GM23338 (cell line): Measurements from ENCODE around the gene CENPP. TPM values are rescaled to one million over a fixed set of nuclear protein-coding genes. Genes with fewer than 3 reads are reported as not detected.

ENCODE experiments used
- ATAC-seq: fragments of 200-7000 bp; cut with Tn5 transposase; 3 replicates; pipeline ENCODE4 v1.9.1; 2020
- DNase-seq: peaks from one replicate; pipeline ENCODE4 v3.0.0-alpha.2; 2015; ENCODE audit warnings: low spot score
- H2AFZ ChIP-seq: fragments of 200-600 bp; sonication (generic); 2 replicates; pipeline ENCODE4 v1.8.0; 2016; ENCODE audit warnings: antibody characterized with exemption, mild to moderate bottlenecking, moderate library complexity
- H3F3A ChIP-seq: fragments of 200-600 bp; sonication (generic); replicated peaks from 2 replicates; pipeline ENCODE4 v1.8.0; 2017; ENCODE audit warnings: antibody characterized with exemption, mixed run types, low read depth
- H3K27ac ChIP-seq: fragments of 200-600 bp; sonication (generic); 2 replicates; pipeline ENCODE4 v1.6.1; 2016; ENCODE audit warnings: low read depth
- H3K27me3 ChIP-seq: fragments of 200-600 bp; sonication (generic); 2 replicates; pipeline ENCODE4 v1.8.0; 2016; ENCODE audit warnings: mild to moderate bottlenecking, mixed run types, moderate library complexity; ENCODE audit not compliant: insufficient read depth
- H3K36me3 ChIP-seq: fragments of 200-600 bp; sonication (generic); 2 replicates; pipeline ENCODE4 v1.8.0; 2016; ENCODE audit warnings: mild to moderate bottlenecking; ENCODE audit not compliant: insufficient read depth
- H3K4me1 ChIP-seq: fragments of 200-600 bp; sonication (generic); 2 replicates; pipeline ENCODE4 v1.8.0; 2016; ENCODE audit warnings: mild to moderate bottlenecking, moderate library complexity; ENCODE audit not compliant: insufficient read depth
- H3K4me2 ChIP-seq: fragments of 200-600 bp; sonication (generic); 2 replicates; pipeline ENCODE4 v1.7.1; 2017; ENCODE audit warnings: mixed run types
- H3K4me3 ChIP-seq: fragments of 200-600 bp; sonication (generic); 2 replicates; pipeline ENCODE4 v1.6.1; 2016; ENCODE audit warnings: mixed run types
- H3K79me2 ChIP-seq: fragments of 200-600 bp; sonication (generic); replicated peaks from 2 replicates; pipeline ENCODE4 v1.8.0; 2017; ENCODE audit warnings: mild to moderate bottlenecking; ENCODE audit not compliant: insufficient read depth
- H3K9me2 ChIP-seq: fragments of 200-600 bp; sonication (generic); 2 replicates; pipeline ENCODE4 v1.8.0; 2017; ENCODE audit not compliant: insufficient read depth
- H4K20me1 ChIP-seq: fragments of 200-600 bp; sonication (generic); replicated peaks from 2 replicates; pipeline ENCODE4 v1.8.0; 2017; ENCODE audit warnings: mild to moderate bottlenecking; ENCODE audit not compliant: insufficient read depth
- H3K27ac Mint-ChIP-seq: 2 replicates; pipeline ENCODE4 v1.8.0; 2020; ENCODE audit warnings: inconsistent platforms, mild to moderate bottlenecking, moderate library complexity, mixed read lengths
- H3K27me3 Mint-ChIP-seq: 3 replicates; pipeline ENCODE4 v1.8.0; 2022; ENCODE audit warnings: low read depth, mild to moderate bottlenecking, moderate library complexity, mixed read lengths, inconsistent platforms; ENCODE audit not compliant: insufficient read depth, poor library complexity
- H3K36me3 Mint-ChIP-seq: 3 replicates; pipeline ENCODE4 v1.8.0; 2021; ENCODE audit warnings: low read depth, mild to moderate bottlenecking, inconsistent platforms, moderate library complexity, mixed read lengths
- H3K4me1 Mint-ChIP-seq: 3 replicates; pipeline ENCODE4 v1.8.0; 2020; ENCODE audit warnings: mild to moderate bottlenecking, inconsistent platforms, mixed read lengths
- H3K4me3 Mint-ChIP-seq: 3 replicates; pipeline ENCODE4 v1.8.0; 2021; ENCODE audit warnings: moderate library complexity, mild to moderate bottlenecking, inconsistent platforms, mixed read lengths
- H3K9me3 Mint-ChIP-seq: 3 replicates; pipeline ENCODE4 v1.8.0; 2020; ENCODE audit warnings: moderate library complexity, mild to moderate bottlenecking, inconsistent platforms, mixed read lengths
- CREB1 ChIP-seq: fragments of 250-450 bp; sonication (Bioruptor Pico); IDR thresholded peaks from 2 replicates; pipeline ENCODE4 v1.5.0; 2020; ENCODE audit warnings: low read depth, mild to moderate bottlenecking, moderate library complexity
- CTCF ChIP-seq, 2 experiments: fragments of 200-600 bp in 1 of 2; sonication (generic) in 1 of 2; conservative IDR thresholded peaks; 2 replicates each; pipeline versions ENCODE4 v1.5.1 to v1.6.1; 2016 to 2017; ENCODE audit warnings: antibody characterized with exemption in 2 of 2, low read depth in 2 of 2, mild to moderate bottlenecking in 2 of 2, moderate library complexity in 1 of 2
- ETS1 ChIP-seq: IDR thresholded peaks from 2 replicates; pipeline ENCODE4 v1.6.1; 2016; ENCODE audit warnings: antibody characterized with exemption
- EZH2 ChIP-seq: fragments of 200-600 bp; sonication (generic); IDR thresholded peaks from one replicate; pipeline ENCODE4 v1.8.0; 2017; ENCODE audit warnings: antibody characterized with exemption, mild to moderate bottlenecking, low read depth; ENCODE audit not compliant: unreplicated experiment
- EZH2phosphoT487 ChIP-seq: fragments of 200-600 bp; sonication (generic); IDR thresholded peaks from one replicate; pipeline ENCODE4 v1.8.1; 2018; ENCODE audit warnings: antibody characterized with exemption; ENCODE audit not compliant: unreplicated experiment
- JUNB ChIP-seq: IDR thresholded peaks from one replicate; pipeline ENCODE4 v1.6.1; 2016; ENCODE audit warnings: antibody characterized with exemption; ENCODE audit not compliant: unreplicated experiment
- NANOG ChIP-seq: IDR thresholded peaks from 2 replicates; pipeline ENCODE4 v1.6.1; 2016; ENCODE audit warnings: antibody characterized with exemption, borderline replicate concordance
- POLR2AphosphoS5 ChIP-seq: IDR thresholded peaks from 2 replicates; pipeline ENCODE4 v1.6.1; 2016; ENCODE audit warnings: antibody characterized with exemption, low read depth
- REST ChIP-seq: IDR thresholded peaks from one replicate; pipeline ENCODE4 v1.6.1; 2018; ENCODE audit warnings: antibody characterized with exemption; ENCODE audit not compliant: unreplicated experiment
- STAT1 ChIP-seq: IDR thresholded peaks from one replicate; pipeline ENCODE4 v1.6.1; 2016; ENCODE audit warnings: antibody characterized with exemption; ENCODE audit not compliant: unreplicated experiment
- ZNF114 ChIP-seq: fragments of 250-450 bp; sonication (Bioruptor Pico); IDR thresholded peaks from 2 replicates; pipeline ENCODE4 v1.5.0; 2020; ENCODE audit warnings: mild to moderate bottlenecking, moderate library complexity
- ZNF331 ChIP-seq: fragments of 250-450 bp; sonication (Bioruptor Pico); IDR thresholded peaks from 2 replicates; pipeline ENCODE4 v1.5.0; 2020; ENCODE audit warnings: low read depth, mild to moderate bottlenecking, moderate library complexity
- ZNF462 ChIP-seq: fragments of 250-450 bp; sonication (Bioruptor Pico); IDR thresholded peaks from 2 replicates; pipeline ENCODE4 v1.5.0; 2020; ENCODE audit warnings: mild to moderate bottlenecking, moderate library complexity
- polyA plus RNA-seq: library from polyadenylated mRNA; unstranded; fragments of >200 nt; fragmentation: Nextera tagmentation; extraction: Ambion mirVana; gene quantifications from 2 replicates; pipeline ENCODE4 v1.2.1, GENCODE V29; 2016
- total RNA-seq: library from RNA; depleted of rRNA; stranded (reverse); fragments of >200 nt; shearing (Covaris generic); gene quantifications from 2 replicates; pipeline ENCODE4 v1.2.3, GENCODE V29; 2014

CENPP gene
- total and polyA plus RNA-seq, 2 experiments from 2014 or later = 11.0 to 12.6 TPM

- Histone ChIP-seq H4K20me1 (no peaks in the 10 kb centered on the region), H3K27me3 (no peaks in the 10 kb centered on the region), H2AFZ (no peak overlapping the region), H3K4me2 (no peak overlapping the region), H3K9me2 (no peaks in the 10 kb centered on the region), H3K79me2 (no peaks in the 10 kb centered on the region), H3K4me3 (no peak overlapping the region), H3K36me3 (no peaks in the 10 kb centered on the region; the same call in 1 of the 2 replicates), H3F3A (no peaks in the 10 kb centered on the region), H3K4me1 (no peaks in the 10 kb centered on the region), H3K27ac (no peak overlapping the region)
- ATAC-seq = no peak
- Mint-ChIP-seq H3K27ac (no peak overlapping the region), H3K4me1 (no peaks in the 10 kb centered on the region), H3K9me3 (peaks cover 19% of the 10 kb centered on the region), H3K36me3 (peaks cover 44% of the 10 kb centered on the region), H3K27me3 (no peaks in the 10 kb centered on the region), H3K4me3 (no peak overlapping the region)
- no peak for DNase-seq
- TF ChIP-seq ETS1 = no peak
- no peak for TF ChIP-seq NANOG
- no peak for TF ChIP-seq EZH2
- TF ChIP-seq ZNF331 (CRISPR knock-in tag) = no peak
- TF ChIP-seq POLR2AphosphoS5 = no peak
- no peak for TF ChIP-seq ZNF114
- TF ChIP-seq JUNB = no peak
- TF ChIP-seq EZH2phosphoT487 = no peak
- no peak for TF ChIP-seq STAT1
- no peak for TF ChIP-seq CTCF (conservative IDR thresholded peaks at IDR 0.05; ENCODE audit: low read depth in 2 of 2)
- TF ChIP-seq CREB1 (CRISPR knock-in tag) = no peak
- no peak for TF ChIP-seq ZNF462 (CRISPR knock-in tag)
- TF ChIP-seq REST = no peak
These were observed 27.3 kb downstream of the CENPP start for GRCh38 chr9:92353051-92353450.
